GM12801 (cell line): ENCODE results near the gene S100G.

Experiments used
- TF ChIP-seq, protein P1 (sequence below): IDR thresholded peaks from one replicate; pipeline ENCODE4 v1.5.1; 2011; ENCODE audit warnings: control low read depth; ENCODE audit not compliant: insufficient read length; ENCODE audit errors: extremely low read depth

The S100G gene

DNA sequence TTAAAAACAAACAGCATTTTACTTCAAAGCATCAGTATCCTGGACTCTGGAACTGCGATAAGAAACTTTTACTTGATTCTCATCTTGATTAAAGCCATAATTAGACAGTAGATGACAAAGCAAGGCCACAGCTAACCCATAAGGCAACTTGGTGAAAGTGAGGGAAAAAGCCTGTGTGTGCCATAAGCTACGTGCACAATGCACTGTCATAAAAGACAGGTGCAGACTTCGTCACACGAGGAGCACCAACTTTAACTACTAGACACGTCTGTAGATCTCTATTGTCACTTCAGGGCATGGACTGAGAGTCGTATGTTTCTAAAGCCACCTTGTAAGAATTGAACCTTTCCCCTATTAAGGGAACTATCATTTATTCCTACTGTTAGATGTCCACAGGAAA is 49.4 kb downstream of the S100G start:
- TF ChIP-seq, protein P1, sequence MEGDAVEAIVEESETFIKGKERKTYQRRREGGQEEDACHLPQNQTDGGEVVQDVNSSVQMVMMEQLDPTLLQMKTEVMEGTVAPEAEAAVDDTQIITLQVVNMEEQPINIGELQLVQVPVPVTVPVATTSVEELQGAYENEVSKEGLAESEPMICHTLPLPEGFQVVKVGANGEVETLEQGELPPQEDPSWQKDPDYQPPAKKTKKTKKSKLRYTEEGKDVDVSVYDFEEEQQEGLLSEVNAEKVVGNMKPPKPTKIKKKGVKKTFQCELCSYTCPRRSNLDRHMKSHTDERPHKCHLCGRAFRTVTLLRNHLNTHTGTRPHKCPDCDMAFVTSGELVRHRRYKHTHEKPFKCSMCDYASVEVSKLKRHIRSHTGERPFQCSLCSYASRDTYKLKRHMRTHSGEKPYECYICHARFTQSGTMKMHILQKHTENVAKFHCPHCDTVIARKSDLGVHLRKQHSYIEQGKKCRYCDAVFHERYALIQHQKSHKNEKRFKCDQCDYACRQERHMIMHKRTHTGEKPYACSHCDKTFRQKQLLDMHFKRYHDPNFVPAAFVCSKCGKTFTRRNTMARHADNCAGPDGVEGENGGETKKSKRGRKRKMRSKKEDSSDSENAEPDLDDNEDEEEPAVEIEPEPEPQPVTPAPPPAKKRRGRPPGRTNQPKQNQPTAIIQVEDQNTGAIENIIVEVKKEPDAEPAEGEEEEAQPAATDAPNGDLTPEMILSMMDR, result no peak

DNA sequence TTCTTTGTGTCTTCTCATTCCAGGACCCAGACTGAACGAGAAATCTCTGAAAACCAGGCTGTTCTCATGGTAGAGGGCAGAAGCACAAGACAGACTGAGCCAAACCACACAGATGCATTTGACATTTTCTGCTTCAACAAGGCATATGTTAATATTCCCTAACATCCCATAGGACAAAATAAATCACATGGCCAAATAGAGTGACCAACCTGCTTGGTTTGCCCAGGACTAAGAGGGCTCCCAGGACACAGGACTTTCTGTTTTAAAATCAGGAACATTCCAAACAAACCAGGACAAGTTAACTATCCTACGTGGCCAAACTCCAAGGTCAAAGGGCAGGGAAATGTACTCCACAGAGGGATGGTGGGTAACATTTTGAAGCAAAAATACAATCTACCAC is 50.8 kb downstream of the S100G start:
- TF ChIP-seq, protein P1, result no peak

DNA sequence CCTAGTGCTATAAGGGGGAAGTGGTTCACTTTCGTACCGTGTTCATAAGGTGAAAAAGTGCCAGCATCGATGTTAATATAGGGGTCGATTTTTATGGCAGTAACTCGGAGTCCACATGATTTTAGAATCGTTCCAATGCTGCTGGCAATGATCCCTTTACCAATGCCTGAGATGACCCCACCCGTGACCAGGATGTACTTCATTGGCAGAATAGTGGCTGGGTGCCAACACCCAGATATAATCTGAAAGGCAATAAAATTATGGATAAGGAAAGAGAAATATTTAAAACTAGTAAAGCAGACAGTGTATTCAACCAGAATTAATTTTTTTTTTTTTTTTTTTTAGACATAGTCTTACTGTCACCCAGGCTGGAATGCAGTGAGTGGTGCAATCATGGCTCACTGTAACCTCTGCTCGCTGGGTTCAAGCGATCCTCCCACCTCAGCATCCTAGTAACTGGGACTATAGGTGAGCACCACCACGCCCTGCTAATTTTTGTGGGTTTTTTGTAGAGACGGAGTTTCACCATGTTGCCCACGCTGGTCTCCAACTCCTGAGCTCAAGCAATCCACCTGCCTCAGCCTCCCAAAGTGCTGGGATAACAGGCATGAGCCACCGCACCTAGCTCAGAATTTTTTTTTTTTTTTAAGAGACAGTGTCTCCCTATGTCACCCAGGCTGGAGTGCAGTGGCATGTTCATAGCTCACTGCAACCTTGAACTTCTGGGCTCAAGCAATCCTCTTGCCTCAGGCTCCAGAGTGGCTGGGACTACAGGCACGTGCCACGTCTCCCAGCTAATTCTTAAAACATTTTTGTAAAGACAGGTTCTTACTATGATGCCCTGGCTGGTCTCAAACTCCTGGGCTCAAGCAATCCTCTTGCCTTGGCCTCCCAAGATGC is 53.0 kb downstream of the S100G start:
- TF ChIP-seq, protein P1, result no peak
